Esophagus muscularis mucosa (tissue), 4 donors: ENCODE data around the gene DIP2C. TPM values are rescaled to one million over a fixed set of nuclear protein-coding genes. Genes with fewer than 3 reads are reported as not detected.
A peak's percentile ranks its signal among the peaks of the same experiment; 100 is the strongest.

ENCODE experiments used
- DNase-seq: peaks from one replicate; pipeline ENCODE4 v3.0.0-alpha.2; 2017; ENCODE audit errors: extremely low spot score
- H3K27ac ChIP-seq, 4 donors: fragments of 200-600 bp; sonication (generic); replicated peaks in 1 of 4; 1 replicate in 3 of 4; 2 replicates in 1 of 4; pipeline ENCODE4 v1.5.1; 2016 to 2019; ENCODE audit warnings: mild to moderate bottlenecking in 1 of 4
- H3K27me3 ChIP-seq, 4 donors: fragments of 200-600 bp; sonication (generic); one replicate each; pipeline versions ENCODE4 v1.5.1 to v1.6.0; 2016 to 2019
- H3K36me3 ChIP-seq, 4 donors: fragments of 200-600 bp; sonication (generic); one replicate each; pipeline ENCODE4 v1.5.1; 2016 to 2019
- H3K4me1 ChIP-seq, 4 donors: fragments of 200-600 bp; sonication (generic); one replicate each; pipeline ENCODE4 v1.5.1; 2016 to 2019
- H3K4me3 ChIP-seq, 4 donors: fragments of 200-600 bp; sonication (generic); 1 replicate in 2 of 4; 2 replicates in 2 of 4; pipeline ENCODE4 v1.5.1; 2016 to 2019; ENCODE audit warnings: mild to moderate bottlenecking in 4 of 4, moderate library complexity in 1 of 4
- H3K9me3 ChIP-seq, 4 donors: fragments of 200-600 bp; sonication (generic); 1 replicate in 3 of 4; 2 replicates in 1 of 4; pipeline ENCODE4 v1.5.1; 2016 to 2019
- EP300 ChIP-seq: sonication (generic); formaldehyde crosslinking; IDR thresholded peaks from one replicate; pipeline ENCODE4 v1.6.1; 2017; ENCODE audit warnings: antibody characterized with exemption
- POLR2A ChIP-seq: fragments of 450-650 bp; IDR thresholded peaks from one replicate; pipeline ENCODE4 v1.6.1; 2017; ENCODE audit warnings: antibody characterized with exemption, moderate library complexity, mild to moderate bottlenecking, low read depth
- POLR2AphosphoS5 ChIP-seq, 2 donors: sonication (generic); formaldehyde crosslinking; IDR thresholded peaks; one replicate each; pipeline ENCODE4 v1.6.1; 2017; ENCODE audit warnings: antibody characterized with exemption in 2 of 2
- WGBS: methylation state at CpG from one replicate; pipeline ENCODE4 v1.1.5; 2018; 5-methylcytosine and 5-hydroxymethylcytosine counted together
- intact Hi-C: fragments of 100-400 bp; cut with DNase I; formaldehyde crosslinking; loops from one replicate; pipeline ENCODE4 v1.15.1; 2023
- total RNA-seq, 4 donors: library from RNA; depleted of rRNA; stranded (reverse); fragments of >200 nt; gene quantifications; one replicate each; pipeline versions ENCODE4 v1.1.0 to v1.2.1, GENCODE V29; 2016
- TF ChIP-seq, protein P1 (sequence below), 3 experiments: fragments of 200-600 bp in 2 of 3; fragments of 450-650 bp in 1 of 3; sonication (generic) in 2 of 3; IDR thresholded peaks; one replicate each; pipeline ENCODE4 v1.5.1; 2017 to 2019; ENCODE audit warnings: antibody characterized with exemption in 3 of 3, mild to moderate bottlenecking in 2 of 3, moderate library complexity in 1 of 3

Gene DIP2C
- total RNA-seq, 4 donors from 2014 or later: 38.6 to 66.4 (median 55.7) TPM

DNA sequence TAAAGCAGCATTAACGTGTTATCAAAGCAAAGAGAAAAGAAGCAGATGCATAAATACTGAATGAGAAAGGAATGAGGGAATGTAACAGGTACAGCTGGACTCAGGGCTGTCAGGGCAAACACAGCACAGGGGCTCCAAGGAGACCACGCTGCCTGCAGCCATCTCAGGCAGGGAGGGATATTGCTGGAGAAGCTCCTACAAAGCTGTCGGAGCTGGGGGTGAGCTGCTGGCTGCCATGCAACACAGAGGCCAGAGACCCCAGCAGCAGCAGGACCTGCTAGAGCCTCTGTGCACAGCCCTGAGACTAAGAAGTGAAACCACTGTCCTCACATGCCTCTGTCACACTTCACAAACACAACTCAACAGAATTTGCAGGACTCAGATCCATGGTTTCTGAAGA, 235.8 kb downstream of the DIP2C start:
- H3K4me3 ChIP-seq: no peak overlapping the region
- H3K4me1 ChIP-seq: peaks cover 34 to 73% (median 68%) of the 10 kb centered on the region in 4 donors
- H3K9me3 ChIP-seq: no peaks in the 10 kb centered on the region
- intact Hi-C loops: loop anchor here (5.0 kb wide), 1 partner anchor 59 kb away; no protein-coding TSS in a partner anchor
- WGBS: 66% methylated on average over 3 of the region's 3 CpGs
- no peaks in the 10 kb centered on the region for H3K36me3 ChIP-seq
- no peaks in the 10 kb centered on the region for H3K27me3 ChIP-seq
- H3K27ac ChIP-seq: peak overlapping the region; percentile 22 to 85 (median 79)
- TF ChIP-seq, protein P1, sequence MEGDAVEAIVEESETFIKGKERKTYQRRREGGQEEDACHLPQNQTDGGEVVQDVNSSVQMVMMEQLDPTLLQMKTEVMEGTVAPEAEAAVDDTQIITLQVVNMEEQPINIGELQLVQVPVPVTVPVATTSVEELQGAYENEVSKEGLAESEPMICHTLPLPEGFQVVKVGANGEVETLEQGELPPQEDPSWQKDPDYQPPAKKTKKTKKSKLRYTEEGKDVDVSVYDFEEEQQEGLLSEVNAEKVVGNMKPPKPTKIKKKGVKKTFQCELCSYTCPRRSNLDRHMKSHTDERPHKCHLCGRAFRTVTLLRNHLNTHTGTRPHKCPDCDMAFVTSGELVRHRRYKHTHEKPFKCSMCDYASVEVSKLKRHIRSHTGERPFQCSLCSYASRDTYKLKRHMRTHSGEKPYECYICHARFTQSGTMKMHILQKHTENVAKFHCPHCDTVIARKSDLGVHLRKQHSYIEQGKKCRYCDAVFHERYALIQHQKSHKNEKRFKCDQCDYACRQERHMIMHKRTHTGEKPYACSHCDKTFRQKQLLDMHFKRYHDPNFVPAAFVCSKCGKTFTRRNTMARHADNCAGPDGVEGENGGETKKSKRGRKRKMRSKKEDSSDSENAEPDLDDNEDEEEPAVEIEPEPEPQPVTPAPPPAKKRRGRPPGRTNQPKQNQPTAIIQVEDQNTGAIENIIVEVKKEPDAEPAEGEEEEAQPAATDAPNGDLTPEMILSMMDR (IDR thresholded peaks at IDR 0.05): no peak
- TF ChIP-seq POLR2AphosphoS5 (IDR thresholded peaks at IDR 0.05): no peak
- no peak for TF ChIP-seq EP300
- TF ChIP-seq POLR2A: no peak
- DNase-seq: no peak

DNA sequence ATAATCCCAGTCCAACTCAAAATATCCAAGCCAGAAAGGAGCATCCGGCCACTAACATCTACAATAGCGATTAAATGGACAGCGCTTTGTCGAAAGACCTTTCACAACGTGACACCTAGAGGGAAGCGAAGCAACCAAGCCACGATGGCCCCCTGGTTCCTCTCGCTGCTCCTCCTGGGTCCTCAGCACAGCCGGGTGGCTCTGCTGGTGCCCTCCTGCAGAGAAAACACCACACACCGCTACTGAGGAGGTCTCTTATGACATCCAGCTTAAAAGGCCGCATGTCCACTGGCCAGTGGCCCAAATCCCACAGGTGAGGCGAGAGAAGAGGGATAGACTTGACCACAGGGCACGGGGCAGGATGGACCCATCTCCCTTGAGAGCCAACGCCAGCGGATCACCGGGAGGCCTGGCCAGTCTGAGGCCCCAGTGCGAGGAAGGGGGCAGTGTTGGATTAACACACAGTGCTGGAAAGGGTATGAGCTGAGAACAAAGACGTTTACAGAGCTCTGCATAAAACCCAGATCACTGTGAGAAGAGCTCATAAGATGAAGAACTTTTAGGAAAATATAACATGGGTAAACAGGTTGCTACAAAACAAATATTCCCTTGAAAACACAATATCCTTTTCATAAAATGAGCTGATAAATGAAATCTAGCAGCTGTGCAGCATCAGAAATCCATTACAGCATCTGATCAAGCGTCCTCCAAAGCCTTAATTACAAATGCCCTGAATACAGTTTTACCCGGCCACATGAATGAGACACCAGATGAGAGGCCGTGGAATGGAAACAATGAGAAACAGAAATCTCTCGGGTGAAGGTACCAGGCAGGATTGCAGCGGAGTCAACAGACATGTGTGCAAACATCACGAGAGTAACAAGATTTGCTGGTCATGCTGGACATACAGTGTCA, 236.7 kb downstream of the DIP2C start:
- H3K27ac ChIP-seq: peak overlapping the region; percentile 22 to 85 (median 79)
- WGBS: 72% methylated on average over 22 of the region's 24 CpGs
- peaks cover 26 to 64% (median 59%) of the 10 kb centered on the region in 4 donors for H3K4me1 ChIP-seq
- no peaks in the 10 kb centered on the region for H3K9me3 ChIP-seq
- no peak for DNase-seq
- intact Hi-C loops: loop anchor here (5.0 kb wide), 1 partner anchor 60 kb away; no protein-coding TSS in a partner anchor
- H3K36me3 ChIP-seq: no peaks in the 10 kb centered on the region
- TF ChIP-seq, protein P1 (IDR thresholded peaks at IDR 0.05): peak; percentile 25 to 48 (median 38)
- TF ChIP-seq POLR2A: no peak
- TF ChIP-seq POLR2AphosphoS5 (IDR thresholded peaks at IDR 0.05): no peak
- H3K27me3 ChIP-seq: no peaks in the 10 kb centered on the region
- H3K4me3 ChIP-seq: no peak overlapping the region

DNA sequence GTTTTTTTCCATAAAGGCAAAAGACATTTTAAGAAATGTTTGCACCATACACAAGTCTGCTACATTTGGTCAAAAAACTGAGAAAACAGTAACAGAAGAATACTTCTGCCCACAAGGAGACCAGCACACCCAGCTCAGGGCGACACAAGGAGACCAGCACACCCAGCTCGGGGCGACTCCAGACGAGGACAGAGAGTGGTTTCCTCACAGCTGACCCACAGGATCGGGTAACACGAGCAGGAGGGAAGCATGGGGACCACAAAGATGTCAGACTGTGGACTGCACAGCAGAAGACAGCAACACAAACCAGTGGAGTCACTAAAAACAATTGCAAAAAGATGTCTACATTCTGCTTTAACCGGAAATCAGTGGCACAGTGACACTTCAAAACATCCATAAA, 237.6 kb downstream of the DIP2C start:
- peak overlapping the region; percentile 22 to 85 (median 79) for H3K27ac ChIP-seq
- peaks cover 23 to 56% (median 50%) of the 10 kb centered on the region in 4 donors for H3K4me1 ChIP-seq
- intact Hi-C loops: loop anchor here (5.0 kb wide), 1 partner anchor 60 kb away; no protein-coding TSS in a partner anchor

DNA sequence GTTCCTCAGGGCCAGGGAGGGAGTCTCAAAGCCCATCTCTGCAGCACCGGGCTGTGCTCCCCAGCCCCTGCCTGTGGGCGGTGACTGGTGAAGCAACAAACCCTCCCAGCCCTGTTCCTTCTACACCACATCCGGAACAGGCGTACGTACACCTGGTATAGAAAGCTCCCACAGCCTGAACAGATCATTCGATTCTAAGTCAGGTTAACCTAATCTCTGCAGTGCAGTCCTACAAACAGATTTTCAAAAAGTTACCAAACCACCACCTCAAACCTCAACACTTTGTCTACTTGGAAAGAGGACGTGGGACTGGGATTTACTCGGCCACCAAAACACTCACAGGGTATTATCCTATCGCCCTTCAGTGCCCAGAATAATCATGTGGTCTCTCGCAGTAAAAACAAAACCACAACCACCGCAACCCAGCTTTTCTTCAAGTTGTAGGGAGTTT, 238.4 kb downstream of the DIP2C start:
- Histone ChIP-seq H3K27ac (peak overlapping the region in 2 of 4 donors; percentile 34 to 85), H3K27me3 (no peaks in the 10 kb centered on the region), H3K4me3 (no peak overlapping the region), H3K4me1 (peaks cover 23 to 48% (median 43%) of the 10 kb centered on the region in 4 donors), H3K9me3 (no peaks in the 10 kb centered on the region), H3K36me3 (no peaks in the 10 kb centered on the region)
- no peak for TF ChIP-seq EP300
- TF ChIP-seq POLR2A: no peak
- TF ChIP-seq POLR2AphosphoS5 (IDR thresholded peaks at IDR 0.05): no peak
- TF ChIP-seq, protein P1 (IDR thresholded peaks at IDR 0.05): no peak
- WGBS: 72% methylated on average over 11 of the region's 11 CpGs
- intact Hi-C loops: loop anchor here (5.0 kb wide), 1 partner anchor 61 kb away; no protein-coding TSS in a partner anchor
- no peak for DNase-seq

More for the DNA sequence above, 237.6 kb downstream of the DIP2C start:
- WGBS: 94% methylated on average over 7 of the region's 7 CpGs
- no peaks in the 10 kb centered on the region for H3K9me3 ChIP-seq
- no peak for TF ChIP-seq POLR2A
- no peak for TF ChIP-seq POLR2AphosphoS5 (IDR thresholded peaks at IDR 0.05)
- TF ChIP-seq, protein P1 (IDR thresholded peaks at IDR 0.05): no peak
- no peak for TF ChIP-seq EP300
- no peaks in the 10 kb centered on the region for H3K27me3 ChIP-seq
- DNase-seq: no peak
- no peak overlapping the region for H3K4me3 ChIP-seq
- H3K36me3 ChIP-seq: no peaks in the 10 kb centered on the region
